Mesenchymal stem cell (in vitro differentiated cells and primary cell): ENCODE data around the gene SOCS6.
A peak's percentile ranks its signal among the peaks of the same experiment; 100 is the strongest.

ENCODE experiments used
- DNase-seq: peaks from one replicate; pipeline ENCODE4 v3.0.0-alpha.2; 2013
- H2AFZ ChIP-seq: one replicate; pipeline ENCODE4 v1.6.1; 2013; ENCODE audit warnings: low read depth, mild to moderate bottlenecking, control low read depth, inconsistent platforms, low read length, moderate library complexity
- H2AK5ac ChIP-seq: 2 replicates; pipeline ENCODE4 v1.6.1; 2013; ENCODE audit warnings: low read length, moderate library complexity, mild to moderate bottlenecking, inconsistent platforms; ENCODE audit not compliant: severe bottlenecking
- H2BK120ac ChIP-seq: one replicate; pipeline ENCODE4 v1.6.1; 2013; ENCODE audit warnings: low read depth, mild to moderate bottlenecking, inconsistent platforms, low read length, moderate library complexity
- H2BK12ac ChIP-seq, 2 experiments: one replicate each; pipeline ENCODE4 v1.6.1; 2013; ENCODE audit warnings: inconsistent platforms in 2 of 2, low read length in 2 of 2, mild to moderate bottlenecking in 2 of 2, moderate library complexity in 2 of 2, control low read depth in 1 of 2
- H2BK15ac ChIP-seq: one replicate; pipeline ENCODE4 v1.6.1; 2013; ENCODE audit warnings: mild to moderate bottlenecking, low read depth, inconsistent platforms; ENCODE audit not compliant: poor library complexity, severe bottlenecking
- H2BK5ac ChIP-seq: 2 replicates; pipeline ENCODE4 v1.6.1; 2013; ENCODE audit warnings: low read depth, mild to moderate bottlenecking, low read length, control low read depth, inconsistent platforms; ENCODE audit not compliant: poor library complexity, severe bottlenecking
- H3K14ac ChIP-seq, 2 experiments: one replicate each; pipeline ENCODE4 v1.6.1; 2013; ENCODE audit warnings: inconsistent platforms in 2 of 2, low read length in 2 of 2, control low read depth in 1 of 2, mild to moderate bottlenecking in 1 of 2, moderate library complexity in 1 of 2
- H3K18ac ChIP-seq, 2 experiments: one replicate each; pipeline ENCODE4 v1.6.1; 2013; ENCODE audit warnings: inconsistent platforms in 2 of 2, low read length in 2 of 2, control low read depth in 1 of 2, low read depth in 1 of 2, mild to moderate bottlenecking in 1 of 2
- H3K23ac ChIP-seq, 2 experiments: one replicate each; pipeline ENCODE4 v1.6.1; 2013; ENCODE audit warnings: inconsistent platforms in 2 of 2, low read length in 2 of 2, mild to moderate bottlenecking in 2 of 2, moderate library complexity in 2 of 2, control low read depth in 1 of 2
- H3K27ac ChIP-seq: 2 replicates; pipeline ENCODE4 v1.5.1; 2013; ENCODE audit warnings: mild to moderate bottlenecking, moderate library complexity, low read length, control low read depth, inconsistent platforms; ENCODE audit not compliant: poor library complexity, severe bottlenecking
- H3K27me3 ChIP-seq, 2 experiments: 2 replicates each; pipeline versions ENCODE4 v1.6.1 to v1.7.0; 2013; ENCODE audit warnings: low read length in 2 of 2, mild to moderate bottlenecking in 2 of 2, moderate library complexity in 2 of 2, control low read depth in 1 of 2, inconsistent platforms in 1 of 2; ENCODE audit not compliant: control insufficient read depth in 1 of 2, insufficient read depth in 1 of 2
- H3K36me3 ChIP-seq, 2 experiments: 2 replicates each; pipeline versions ENCODE4 v1.6.1 to v1.7.0; 2013; ENCODE audit warnings: low read length in 2 of 2, control low read depth in 1 of 2, inconsistent platforms in 1 of 2, low read depth in 1 of 2, mild to moderate bottlenecking in 1 of 2; ENCODE audit not compliant: insufficient read depth in 2 of 2, control insufficient read depth in 1 of 2
- H3K4ac ChIP-seq, 2 experiments: one replicate each; pipeline ENCODE4 v1.6.1; 2013; ENCODE audit warnings: inconsistent platforms in 2 of 2, low read length in 2 of 2, mild to moderate bottlenecking in 2 of 2, moderate library complexity in 2 of 2, control low read depth in 1 of 2, low read depth in 1 of 2
- H3K4me1 ChIP-seq: 2 replicates; pipeline ENCODE4 v1.6.1; 2013; ENCODE audit warnings: low read depth, low read length, control low read depth; ENCODE audit not compliant: control insufficient read depth, insufficient read depth
- H3K4me2 ChIP-seq: 2 replicates; pipeline ENCODE4 v1.6.1; 2013; ENCODE audit warnings: low read length, mild to moderate bottlenecking, inconsistent platforms; ENCODE audit not compliant: poor library complexity, severe bottlenecking
- H3K4me3 ChIP-seq, 2 experiments: 2 replicates each; pipeline versions ENCODE4 v1.5.1 to v1.7.0; 2013; ENCODE audit warnings: low read length in 2 of 2, mild to moderate bottlenecking in 2 of 2, control low read depth in 1 of 2, low read depth in 1 of 2; ENCODE audit not compliant: insufficient read depth in 1 of 2
- H3K79me1 ChIP-seq: replicated peaks from 2 replicates; pipeline ENCODE4 v1.6.1; 2013; ENCODE audit warnings: mild to moderate bottlenecking, control low read depth, low read length, inconsistent platforms; ENCODE audit not compliant: poor library complexity, severe bottlenecking
- H3K9ac ChIP-seq: 2 replicates; pipeline ENCODE4 v1.7.0; 2013; ENCODE audit warnings: mild to moderate bottlenecking, low read length, moderate library complexity
- H3K9me3 ChIP-seq: 2 replicates; pipeline ENCODE4 v1.7.0; 2013; ENCODE audit warnings: mild to moderate bottlenecking, low read length; ENCODE audit not compliant: control insufficient read depth
- H4K8ac ChIP-seq: one replicate; pipeline ENCODE4 v1.6.1; 2013; ENCODE audit warnings: inconsistent platforms, mild to moderate bottlenecking, low read length, moderate library complexity
- H4K91ac ChIP-seq: one replicate; pipeline ENCODE4 v1.6.1; 2013; ENCODE audit warnings: mild to moderate bottlenecking, low read length, inconsistent platforms
- WGBS: methylation state at CpG from one replicate; pipeline ENCODE4 v1.1.7; 2013; ENCODE audit warnings: mixed read lengths; 5-methylcytosine and 5-hydroxymethylcytosine counted together

SOCS6 gene

DNA sequence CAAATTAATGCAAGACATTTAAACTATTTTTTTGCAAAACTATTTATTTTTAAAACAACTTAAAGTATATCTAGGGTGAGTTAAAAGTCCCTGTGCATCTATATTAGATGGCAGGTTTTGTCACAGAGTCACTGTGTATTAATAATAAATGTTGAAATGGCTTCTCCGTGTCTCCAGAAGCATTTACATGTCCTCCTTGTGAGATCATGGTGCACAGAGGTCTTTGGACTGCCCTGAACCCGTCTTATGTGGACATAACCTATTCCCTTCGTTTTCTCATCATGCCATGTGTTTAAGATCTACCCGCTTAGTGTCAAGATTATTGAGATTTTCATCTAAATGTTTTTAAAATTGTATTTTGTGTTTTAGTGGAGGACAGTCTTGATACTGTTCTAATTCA, 39.3 kb downstream of the SOCS6 start:
- Histone ChIP-seq H3K9ac (no peak overlapping the region), H2AFZ (no peak overlapping the region), H2BK5ac (no peak overlapping the region), H3K9me3 (no peaks in the 10 kb centered on the region), H2AK5ac (no peak overlapping the region), H3K4me1 (peaks cover 4% of the 10 kb centered on the region), H3K4me3 (no peak overlapping the region), H2BK12ac (no peak overlapping the region), H2BK15ac (no peak overlapping the region), H3K4ac (no peak overlapping the region), H3K79me1 (peaks cover 23% of the 10 kb centered on the region), H3K27ac (no peak overlapping the region), H3K36me3 (peaks cover 14 to 63% of the 10 kb centered on the region in 2 experiments), H4K91ac (no peak overlapping the region), H3K18ac (no peak overlapping the region), H2BK120ac (no peak overlapping the region), H3K4me2 (no peak overlapping the region), H3K23ac (no peak overlapping the region), H3K27me3 (no peaks in the 10 kb centered on the region), H4K8ac (no peak overlapping the region), H3K14ac (no peak overlapping the region)
- WGBS = 100% methylated on average over 4 of the region's 4 CpGs
- DNase-seq = no peak

DNA sequence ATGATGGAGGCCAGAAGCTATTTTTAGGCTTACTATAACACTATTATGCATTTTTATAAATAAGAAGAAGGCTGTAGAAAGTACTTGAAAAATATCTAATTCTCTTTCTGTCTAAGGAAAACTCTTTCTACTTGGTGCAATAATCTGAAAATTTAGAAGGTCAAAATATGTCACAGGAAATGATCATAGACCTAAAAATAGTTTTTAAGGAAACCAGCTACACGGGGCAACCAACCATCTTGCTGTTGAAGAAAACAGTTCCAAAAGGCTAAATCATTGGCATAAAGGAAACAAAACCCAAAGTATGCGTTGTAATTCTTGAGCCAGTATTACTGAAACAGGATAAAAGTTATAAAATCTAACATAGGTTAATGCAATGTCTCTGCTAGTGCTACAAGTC, 40.2 kb downstream of the SOCS6 start:
- no peak overlapping the region for H3K27ac ChIP-seq
- peaks cover 23% of the 10 kb centered on the region for H3K79me1 ChIP-seq
- DNase-seq = no peak
- no peak overlapping the region for H2BK15ac ChIP-seq
- no peaks in the 10 kb centered on the region for H3K4me1 ChIP-seq
- H3K9ac ChIP-seq = peak overlapping the region; percentile 3
- no peak overlapping the region for H4K8ac ChIP-seq
- H3K36me3 ChIP-seq = peaks cover 14 to 60% of the 10 kb centered on the region in 2 experiments
- H2AK5ac ChIP-seq = no peak overlapping the region
- H3K4ac ChIP-seq = no peak overlapping the region
- no peak overlapping the region for H3K4me3 ChIP-seq
- H2AFZ ChIP-seq = no peak overlapping the region
- no peak overlapping the region for H4K91ac ChIP-seq
- H2BK120ac ChIP-seq = no peak overlapping the region
- H3K4me2 ChIP-seq = no peak overlapping the region
- H3K23ac ChIP-seq = no peak overlapping the region
- H3K9me3 ChIP-seq = no peaks in the 10 kb centered on the region
- no peaks in the 10 kb centered on the region for H3K27me3 ChIP-seq
- no peak overlapping the region for H3K18ac ChIP-seq
- no peak overlapping the region for H2BK12ac ChIP-seq
- WGBS = 14% methylated on average over 1 of the region's 2 CpGs
- no peak overlapping the region for H3K14ac ChIP-seq
- no peak overlapping the region for H2BK5ac ChIP-seq

DNA sequence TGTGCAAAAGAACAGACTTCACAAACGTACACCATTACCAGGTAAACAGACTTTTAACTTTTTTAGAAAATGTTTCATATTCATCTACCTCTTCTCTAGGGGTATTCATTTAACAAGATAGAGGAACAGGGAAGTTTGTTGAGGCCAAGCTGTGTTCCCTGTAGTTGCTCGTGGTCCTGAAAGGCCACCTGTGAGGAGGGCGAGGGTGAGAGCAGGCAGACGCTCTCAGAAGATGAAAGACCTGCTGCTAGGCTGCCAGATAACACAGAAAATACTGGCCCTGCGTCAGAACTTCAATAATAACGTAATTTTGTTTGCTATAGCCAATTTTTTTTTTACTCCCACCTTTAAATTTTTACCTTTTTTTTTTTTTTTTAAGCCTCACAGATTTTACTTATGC, 42.0 kb downstream of the SOCS6 start:
- H3K18ac ChIP-seq = no peak overlapping the region
- no peak overlapping the region for H3K4me2 ChIP-seq
- no peak overlapping the region for H2BK120ac ChIP-seq
- no peak overlapping the region for H4K8ac ChIP-seq
- H2AFZ ChIP-seq = no peak overlapping the region
- no peak overlapping the region for H3K27ac ChIP-seq
- no peak overlapping the region for H4K91ac ChIP-seq
- no peak overlapping the region for H3K4ac ChIP-seq
- no peak overlapping the region for H2BK12ac ChIP-seq
- 81% methylated on average over 5 of the region's 6 CpGs for WGBS
- no peak overlapping the region for H2AK5ac ChIP-seq
- H2BK15ac ChIP-seq = no peak overlapping the region
- H3K79me1 ChIP-seq = peaks cover 11% of the 10 kb centered on the region
- H3K27me3 ChIP-seq = no peaks in the 10 kb centered on the region
- H3K36me3 ChIP-seq = peaks cover 1 to 58% of the 10 kb centered on the region in 2 experiments
- no peak overlapping the region for H3K23ac ChIP-seq
- no peak overlapping the region for H2BK5ac ChIP-seq
- no peak overlapping the region for H3K14ac ChIP-seq
- H3K9me3 ChIP-seq = peaks cover 11% of the 10 kb centered on the region
- DNase-seq = no peak
- no peak overlapping the region for H3K9ac ChIP-seq
- H3K4me3 ChIP-seq = no peak overlapping the region
- no peaks in the 10 kb centered on the region for H3K4me1 ChIP-seq

DNA sequence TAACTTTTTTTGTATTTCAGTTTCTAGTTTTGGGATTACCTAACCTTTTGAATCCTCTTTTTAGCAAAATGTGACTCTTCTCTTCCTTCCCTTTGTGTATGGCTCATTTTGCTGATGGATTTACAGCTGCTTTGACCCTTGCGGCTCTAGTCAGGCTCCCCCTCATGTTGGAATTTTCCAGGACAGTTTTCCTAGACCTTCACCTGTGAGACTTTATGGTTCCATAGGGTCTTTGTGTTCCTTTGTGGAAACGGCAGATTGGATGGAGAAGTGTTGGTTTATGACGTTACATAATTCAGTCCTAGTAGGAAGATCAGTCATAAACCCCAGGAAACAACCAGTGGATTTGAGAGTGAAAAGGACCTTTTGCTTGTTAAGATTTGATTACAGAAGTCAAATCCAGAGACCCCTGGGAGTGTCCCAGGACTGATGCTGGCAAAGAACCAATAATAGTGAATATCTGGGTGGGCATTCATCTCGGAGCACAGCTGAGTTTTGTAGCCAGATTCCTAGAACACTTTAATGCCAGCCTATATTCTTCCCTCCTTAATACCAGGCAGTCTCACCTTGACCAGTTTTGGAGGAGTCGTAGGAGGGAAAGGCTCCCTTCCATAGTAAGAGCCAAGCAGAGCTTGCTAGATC, 42.7 kb downstream of the SOCS6 start:
- Histone ChIP-seq H3K79me1 (peaks cover 10% of the 10 kb centered on the region), H3K4ac (no peak overlapping the region), H2AFZ (no peak overlapping the region), H3K23ac (no peak overlapping the region), H4K8ac (no peak overlapping the region), H3K4me1 (no peaks in the 10 kb centered on the region), H2BK15ac (peak overlapping the region; percentile 19), H3K27ac (no peak overlapping the region), H3K27me3 (no peaks in the 10 kb centered on the region), H2BK12ac (no peak overlapping the region), H3K9ac (no peak overlapping the region), H3K14ac (no peak overlapping the region), H3K18ac (no peak overlapping the region), H3K36me3 (peaks cover 0 to 58% of the 10 kb centered on the region in 2 experiments), H2BK5ac (no peak overlapping the region), H3K9me3 (peaks cover 11% of the 10 kb centered on the region), H4K91ac (no peak overlapping the region), H3K4me2 (no peak overlapping the region), H2AK5ac (no peak overlapping the region), H3K4me3 (no peak overlapping the region), H2BK120ac (no peak overlapping the region)
- WGBS = 88% methylated on average over 5 of the region's 5 CpGs
- DNase-seq = no peak
